ENCODE measurements around the gene ZNF761. TPM values are rescaled to one million over a fixed set of nuclear protein-coding genes. Genes with fewer than 3 reads are reported as not detected.
"Not testable (repeated sequence)": the region's sequence is repeated elsewhere in the genome, so short reads cannot be mapped to it uniquely, and the experiment has no call there.

Gene ZNF761
- total RNA-seq (2014; rRNA removed; shearing (Covaris generic)) = 3.9 and 4.9 TPM in 2 replicates
- 4.8 and 5.1 TPM in 2 replicates for polyA plus RNA-seq (2015; cell fraction: cytosol; rRNA removed)
- polyA plus RNA-seq (2015; cell fraction: nucleus; rRNA removed) = 11.7 and 11.8 TPM in 2 replicates

- peak; percentile 75 for DNase-seq (ENCODE audit: low read depth)
Observed at GRCh38 chr19:53431399-53432087, at the start of gene ZNF761. Gene ZNF761, plus strand, starts transcription at chr19:53431984. Its CDS starts 15,285 bp downstream, at chr19:53447269.

GRCh38 chr19:53388168-53388567 is 43.6 kb upstream of the ZNF761 start:
- DNase-seq (ENCODE audit: low read depth) = no peak

GRCh38 chr19:53388904-53389303 is 42.9 kb upstream of the ZNF761 start:
- no peak for DNase-seq (ENCODE audit: low read depth)

- no peak for DNase-seq (ENCODE audit: low read depth)
Observed at GRCh38 chr19:53389571-53389970, 42.2 kb upstream of the ZNF761 start.

GRCh38 chr19:53389978-53390377 is 41.8 kb upstream of the ZNF761 start:
- no peak for DNase-seq (ENCODE audit: low read depth)

GRCh38 chr19:53394522-53394973 is 37.2 kb upstream of the ZNF761 start:
- DNase-seq (ENCODE audit: low read depth) = no peak

GRCh38 chr19:53394974-53395839 is 36.6 kb upstream of the ZNF761 start, which contains the start of gene ZNF765:
Gene ZNF765, plus strand, starts transcription at chr19:53395149. Its CDS starts 2,867 bp downstream, at chr19:53398016.
- peak; percentile 78 for DNase-seq (ENCODE audit: low read depth)

- DNase-seq (ENCODE audit: low read depth) = not testable (repeated sequence)
Observed at GRCh38 chr19:53395840-53396524, 35.8 kb upstream of the ZNF761 start.

GRCh38 chr19:53396525-53396868 is 35.3 kb upstream of the ZNF761 start:
- no peak for DNase-seq (ENCODE audit: low read depth)

GRCh38 chr19:53397918-53398317 is 33.9 kb upstream of the ZNF761 start:
- DNase-seq (ENCODE audit: low read depth) = not testable (repeated sequence)

- DNase-seq (ENCODE audit: low read depth) = no peak
Observed at GRCh38 chr19:53409505-53410204, 22.1 kb upstream of the ZNF761 start.

- not testable (repeated sequence) for DNase-seq (ENCODE audit: low read depth)
Observed at GRCh38 chr19:53420520-53421315, 11.1 kb upstream of the ZNF761 start.

- no peak for DNase-seq (ENCODE audit: low read depth)
Observed at GRCh38 chr19:53422551-53422950, 9.2 kb upstream of the ZNF761 start.

- not testable (repeated sequence) for DNase-seq (ENCODE audit: low read depth)
Observed at GRCh38 chr19:53423074-53423473, 8.7 kb upstream of the ZNF761 start.

- not testable (repeated sequence) for DNase-seq (ENCODE audit: low read depth)
Observed at GRCh38 chr19:53423680-53424079, 8.1 kb upstream of the ZNF761 start.

- DNase-seq (ENCODE audit: low read depth) = peak; percentile 42
Observed at GRCh38 chr19:53424968-53425597, 6.7 kb upstream of the ZNF761 start.

GRCh38 chr19:53432088-53432661 is 391 bp downstream of the ZNF761 start:
- DNase-seq (ENCODE audit: low read depth) = peak; percentile 17

- DNase-seq (ENCODE audit: low read depth) = not testable (repeated sequence)
Observed at GRCh38 chr19:53443809-53444208, 12.0 kb downstream of the ZNF761 start.

GRCh38 chr19:53447196-53447595 is 15.4 kb downstream of the ZNF761 start:
- DNase-seq (ENCODE audit: low read depth) = not testable (repeated sequence)
